Globus pallidus (tissue), 1 donor: ENCODE measurements around the gene PSKH1.
A peak's percentile ranks its signal among the peaks of the same experiment; 100 is the strongest.
"Not testable (repeated sequence)": the region's sequence is repeated elsewhere in the genome, so short reads cannot be mapped to it uniquely, and the experiment has no call there.

Source experiments
- DNase-seq: peaks from one replicate; pipeline ENCODE4 v3.0.0-alpha.2; 2015; ENCODE audit warnings: low spot score

The PSKH1 gene

GRCh38 chr16:67924140-67924906 is 31.3 kb downstream of the PSKH1 start:
- no peak for DNase-seq

- peak; percentile 65 for DNase-seq
Measured at GRCh38 chr16:67926181-67926750, 33.2 kb downstream of the PSKH1 start.

DNA sequence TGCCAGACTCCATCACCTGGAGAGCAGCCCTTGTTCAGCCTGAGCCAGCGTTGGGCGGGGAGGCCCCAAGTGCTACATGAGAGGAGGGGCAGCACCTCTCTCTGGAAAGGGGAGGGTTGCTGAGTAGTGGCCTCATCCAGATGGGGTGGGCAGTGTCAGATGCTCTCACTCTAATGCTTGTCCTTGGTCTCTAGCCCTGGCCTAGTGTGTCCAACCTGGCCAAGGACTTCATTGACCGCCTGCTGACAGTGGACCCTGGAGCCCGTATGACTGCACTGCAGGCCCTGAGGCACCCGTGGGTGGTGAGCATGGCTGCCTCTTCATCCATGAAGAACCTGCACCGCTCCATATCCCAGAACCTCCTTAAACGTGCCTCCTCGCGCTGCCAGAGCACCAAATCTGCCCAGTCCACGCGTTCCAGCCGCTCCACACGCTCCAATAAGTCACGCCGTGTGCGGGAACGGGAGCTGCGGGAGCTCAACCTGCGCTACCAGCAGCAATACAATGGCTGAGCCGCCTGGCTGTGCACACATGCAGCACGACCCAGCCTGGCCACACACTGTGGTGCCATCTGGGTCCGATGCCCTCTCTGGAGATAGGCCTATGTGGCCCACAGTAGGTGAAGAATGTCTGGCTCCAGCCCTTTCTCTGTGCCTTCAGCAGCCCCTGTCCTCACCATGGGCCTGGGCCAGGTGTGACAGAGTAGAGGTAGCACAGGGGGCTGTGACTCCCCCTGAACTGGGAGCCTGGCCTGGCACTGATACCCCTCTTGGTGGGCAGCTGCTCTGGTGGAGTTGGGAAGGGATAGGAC is 34.3 kb downstream of the PSKH1 start:
- no peak for DNase-seq

GRCh38 chr16:67928147-67928546 is 35.1 kb downstream of the PSKH1 start:
- DNase-seq, result no peak

DNA sequence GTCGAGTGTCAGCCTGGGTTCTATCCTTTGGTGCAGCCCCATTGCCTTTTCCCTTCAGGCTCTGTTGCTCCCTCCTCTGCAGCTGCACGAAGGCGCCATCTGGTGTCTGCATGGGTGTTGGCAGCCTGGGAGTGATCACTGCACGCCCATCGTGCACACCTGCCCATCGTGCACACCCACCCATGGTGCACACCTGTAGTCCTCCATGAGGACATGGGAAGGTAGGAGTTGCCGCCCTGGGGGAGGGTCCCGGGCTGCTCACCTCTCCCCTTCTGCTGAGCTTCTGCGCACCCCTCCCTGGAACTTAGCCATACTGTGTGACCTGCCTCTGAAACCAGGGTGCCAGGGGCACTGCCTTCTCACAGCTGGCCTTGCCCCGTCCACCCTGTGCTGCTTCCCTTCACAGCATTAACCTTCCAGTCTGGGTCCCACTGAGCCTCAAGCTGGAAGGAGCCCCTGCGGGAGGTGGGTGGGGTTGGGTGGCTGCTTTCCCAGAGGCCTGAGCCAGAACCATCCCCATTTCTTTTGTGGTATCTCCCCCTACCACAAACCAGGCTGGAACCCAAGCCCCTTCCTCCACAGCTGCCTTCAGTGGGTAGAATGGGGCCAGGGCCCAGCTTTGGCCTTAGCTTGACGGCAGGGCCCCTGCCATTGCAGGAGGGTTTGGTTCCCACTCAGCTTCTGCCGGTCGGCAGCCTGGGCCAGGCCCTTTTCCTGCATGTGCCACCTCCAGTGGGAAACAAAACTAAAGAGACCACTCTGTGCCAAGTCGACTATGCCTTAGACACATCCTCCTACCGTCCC is 35.7 kb downstream of the PSKH1 start:
- DNase-seq, result peak; percentile 74

GRCh38 chr16:67930191-67930590 is 37.1 kb downstream of the PSKH1 start:
- DNase-seq, result no peak

DNA sequence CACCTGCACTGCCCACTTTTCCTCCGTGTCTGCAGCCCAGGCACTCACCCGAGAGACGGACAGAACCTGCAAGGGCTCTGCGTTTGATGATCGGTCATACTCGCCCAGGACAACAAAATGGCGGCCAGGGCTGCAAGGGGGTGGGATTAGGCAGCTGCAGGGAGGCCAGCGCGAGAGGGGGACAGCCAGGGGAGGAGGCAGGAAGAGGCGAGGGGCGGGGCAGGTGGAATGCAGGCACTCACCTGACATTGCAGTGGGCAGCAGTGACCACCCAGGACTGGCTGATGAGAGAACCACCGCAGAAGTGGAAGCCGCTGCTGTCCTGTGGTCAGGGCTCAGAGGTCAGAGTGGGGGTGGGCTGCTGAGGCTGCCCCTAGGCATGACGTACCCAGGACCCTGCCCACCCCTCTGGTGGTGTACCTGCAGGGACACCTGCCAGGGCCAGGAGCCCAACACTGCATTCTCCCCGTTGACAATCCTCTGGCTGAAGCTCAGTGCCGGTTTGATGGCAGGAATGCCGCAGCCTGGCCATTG is 37.7 kb downstream of the PSKH1 start:
- no peak for DNase-seq

DNA sequence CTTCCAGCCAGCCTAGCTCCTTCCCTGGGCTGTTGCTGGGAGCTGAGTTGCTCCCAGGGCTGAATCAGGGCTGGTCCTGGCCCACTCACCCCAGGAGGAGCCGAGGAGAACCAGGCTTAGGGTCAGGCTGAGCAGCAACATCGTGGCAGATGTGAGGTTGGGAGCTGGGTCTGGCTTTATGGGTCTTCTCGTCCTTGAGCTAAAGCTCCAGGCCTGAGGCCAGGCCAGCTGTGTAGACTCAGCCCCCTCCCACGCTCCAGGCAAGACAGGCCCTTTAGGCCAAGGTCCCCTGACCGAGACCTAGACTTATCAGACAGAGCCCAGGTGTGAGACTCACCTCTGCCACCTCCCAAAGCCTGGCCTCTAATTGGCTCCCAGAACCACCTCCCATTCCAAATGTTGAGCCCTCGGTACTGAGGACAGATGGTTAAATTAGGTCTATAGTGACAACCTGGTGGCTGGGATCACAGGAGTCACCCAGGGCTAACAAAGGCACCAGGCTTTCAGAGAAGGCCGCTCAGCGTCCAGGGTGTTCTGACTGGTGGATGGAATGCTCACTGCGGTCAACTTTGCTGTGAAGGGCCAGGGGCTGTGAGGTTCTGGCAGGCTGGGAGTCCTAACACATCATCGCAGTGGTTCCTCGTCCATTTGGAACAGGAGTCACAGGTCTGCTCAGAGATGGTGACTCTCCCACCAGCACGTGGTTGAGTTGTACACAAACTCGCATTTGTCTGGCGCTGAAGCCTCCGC is 38.8 kb downstream of the PSKH1 start, which contains the start of gene CTRL:
Gene CTRL, minus strand, starts transcription at position 151 of the 750 bp plus-strand sequence. Its CDS starts 10 bp downstream, at position 141.
- DNase-seq, result no peak

DNA sequence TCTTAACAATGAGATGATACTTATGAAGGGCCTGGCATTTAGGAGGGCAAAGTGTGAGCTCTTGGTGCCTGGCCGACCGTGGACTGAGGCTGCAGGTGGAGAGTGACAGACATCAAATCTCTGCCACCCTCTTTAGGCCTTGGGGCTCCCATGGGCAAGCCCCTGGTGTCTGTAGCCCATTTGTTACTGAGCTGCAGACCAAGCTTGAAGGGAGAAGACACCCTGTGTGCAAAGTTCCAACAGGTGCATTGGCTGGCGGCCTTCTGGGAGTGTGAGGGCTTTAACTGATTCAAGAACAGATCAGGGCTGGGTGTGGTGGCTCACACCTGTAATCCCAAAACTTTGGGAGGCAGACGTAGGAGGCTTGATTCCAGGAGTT is 39.4 kb downstream of the PSKH1 start:
- no peak for DNase-seq

- no peak for DNase-seq
Measured at GRCh38 chr16:67933805-67934204, 40.8 kb downstream of the PSKH1 start.

GRCh38 chr16:67934306-67935100 is 41.4 kb downstream of the PSKH1 start:
- no peak for DNase-seq

- no peak for DNase-seq
Measured at GRCh38 chr16:67935101-67935401, 42.0 kb downstream of the PSKH1 start.

- DNase-seq, result peak; percentile 98
Measured at GRCh38 chr16:67935402-67936123, 42.5 kb downstream of the PSKH1 start.

DNA sequence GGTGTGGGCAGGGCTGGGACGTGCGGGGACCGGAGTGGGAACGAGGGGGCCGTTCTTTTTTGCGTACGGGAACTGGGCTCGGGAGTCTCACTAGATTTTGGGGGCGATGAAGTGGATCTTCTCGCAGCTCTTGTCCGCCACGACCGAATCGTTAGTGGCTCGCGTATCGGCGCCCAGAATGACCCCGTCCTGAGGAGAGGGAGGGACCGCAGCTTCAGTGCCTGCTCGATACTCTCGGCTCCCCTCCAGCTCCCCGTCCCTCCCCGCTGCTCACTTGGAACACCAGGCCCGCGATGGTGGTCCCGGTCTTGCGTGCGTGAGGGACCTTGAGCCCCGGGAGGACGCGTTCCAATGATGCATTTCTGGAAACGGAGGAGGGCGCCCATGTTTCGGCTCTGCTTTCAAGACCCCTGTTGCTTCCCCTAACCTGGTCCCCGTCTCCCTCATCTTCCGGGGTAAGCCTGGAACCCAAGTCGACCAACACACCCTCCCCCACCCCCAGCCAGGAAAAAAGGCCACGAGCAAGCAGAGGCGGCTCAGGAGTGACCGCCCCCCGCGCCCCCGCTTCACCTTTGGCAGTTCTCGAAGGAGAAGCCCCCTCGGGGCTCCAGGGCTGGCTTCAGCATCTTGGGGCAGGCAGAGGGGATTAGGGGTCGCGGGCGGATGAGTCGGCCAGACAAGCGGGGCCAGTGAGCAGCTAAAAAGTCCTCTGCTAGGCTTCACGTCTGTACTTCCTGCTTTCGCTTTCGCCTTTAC is 43.2 kb downstream of the PSKH1 start, which contains the start of gene PSMB10:
Gene PSMB10, minus strand, starts transcription at position 727 of the 756 bp plus-strand sequence. Its CDS starts 101 bp downstream, at position 626.
- no peak for DNase-seq

GRCh38 chr16:67936880-67937605 is 44.0 kb downstream of the PSKH1 start:
- no peak for DNase-seq

GRCh38 chr16:67937713-67938112 is 44.7 kb downstream of the PSKH1 start:
- DNase-seq, result not testable (repeated sequence)

GRCh38 chr16:67939507-67940445 is 46.7 kb downstream of the PSKH1 start:
- DNase-seq, result no peak
